ENCODE data around the gene DNAAF3. TPM values are rescaled to one million over a fixed set of nuclear protein-coding genes. Genes with fewer than 3 reads are reported as not detected.
A peak's percentile ranks its signal among the peaks of the same experiment; 100 is the strongest.

The DNAAF3 gene
- polyA plus RNA-seq, 1 of the 3 experiments (the other 2 are of a cell fraction): 2.4 TPM

DNA sequence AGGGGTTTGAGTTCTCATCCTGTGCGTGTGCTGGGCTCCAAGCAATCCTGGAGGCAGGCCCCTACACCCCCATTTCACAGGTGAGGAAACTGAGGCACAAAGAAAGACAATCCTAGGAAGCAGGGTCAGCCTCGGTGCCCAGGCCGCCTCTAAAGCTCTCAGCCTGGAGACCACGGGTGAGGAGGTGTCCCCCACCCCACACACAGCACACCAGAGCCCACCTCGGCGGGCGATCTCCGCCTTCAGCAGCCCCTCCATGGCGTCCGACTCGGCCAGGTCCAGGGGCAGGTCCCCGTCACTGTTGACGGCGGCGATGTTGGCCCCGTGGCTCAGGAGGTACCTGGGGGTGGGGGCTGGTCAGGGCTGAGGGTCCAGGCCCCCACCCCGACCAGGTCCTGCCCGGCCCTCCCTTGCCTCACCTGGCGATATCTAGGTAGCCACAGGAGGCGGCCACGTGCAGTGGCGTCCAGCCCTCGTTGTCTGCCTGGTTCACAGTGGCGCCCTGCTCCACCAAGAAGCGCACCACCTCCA lies 54.1 kb downstream of the DNAAF3 start:
- H3K4me1 ChIP-seq (ENCODE audit: control insufficient read depth in 1 of 2, insufficient read depth in 2 of 2, low read depth in 1 of 2, low read length in 1 of 2): peaks cover 9 to 24% of the 10 kb centered on the region in 2 experiments; a peak in 3 of 4 replicates
- H3K27me3 ChIP-seq (ENCODE audit: insufficient read depth): no peaks in the 10 kb centered on the region
- peaks cover 5% of the 10 kb centered on the region for H3F3A ChIP-seq (replicated peaks; ENCODE audit: insufficient read depth)
- no peak overlapping the region for H2AFZ ChIP-seq (ENCODE audit: low read depth)
- TF ChIP-seq EP300 (IDR thresholded peaks at IDR 0.05; ENCODE audit: borderline replicate concordance in 1 of 2, low read depth in 1 of 2, low read length in 1 of 2): no peak
- TF ChIP-seq CHD2 (IDR thresholded peaks at IDR 0.05; ENCODE audit: low read length, partially characterized antibody): no peak
- TF ChIP-seq, protein P1, sequence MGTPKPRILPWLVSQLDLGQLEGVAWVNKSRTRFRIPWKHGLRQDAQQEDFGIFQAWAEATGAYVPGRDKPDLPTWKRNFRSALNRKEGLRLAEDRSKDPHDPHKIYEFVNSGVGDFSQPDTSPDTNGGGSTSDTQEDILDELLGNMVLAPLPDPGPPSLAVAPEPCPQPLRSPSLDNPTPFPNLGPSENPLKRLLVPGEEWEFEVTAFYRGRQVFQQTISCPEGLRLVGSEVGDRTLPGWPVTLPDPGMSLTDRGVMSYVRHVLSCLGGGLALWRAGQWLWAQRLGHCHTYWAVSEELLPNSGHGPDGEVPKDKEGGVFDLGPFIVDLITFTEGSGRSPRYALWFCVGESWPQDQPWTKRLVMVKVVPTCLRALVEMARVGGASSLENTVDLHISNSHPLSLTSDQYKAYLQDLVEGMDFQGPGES (IDR thresholded peaks at IDR 0.05; ENCODE audit: low read depth, low read length): no peak
- TF ChIP-seq, protein P2, sequence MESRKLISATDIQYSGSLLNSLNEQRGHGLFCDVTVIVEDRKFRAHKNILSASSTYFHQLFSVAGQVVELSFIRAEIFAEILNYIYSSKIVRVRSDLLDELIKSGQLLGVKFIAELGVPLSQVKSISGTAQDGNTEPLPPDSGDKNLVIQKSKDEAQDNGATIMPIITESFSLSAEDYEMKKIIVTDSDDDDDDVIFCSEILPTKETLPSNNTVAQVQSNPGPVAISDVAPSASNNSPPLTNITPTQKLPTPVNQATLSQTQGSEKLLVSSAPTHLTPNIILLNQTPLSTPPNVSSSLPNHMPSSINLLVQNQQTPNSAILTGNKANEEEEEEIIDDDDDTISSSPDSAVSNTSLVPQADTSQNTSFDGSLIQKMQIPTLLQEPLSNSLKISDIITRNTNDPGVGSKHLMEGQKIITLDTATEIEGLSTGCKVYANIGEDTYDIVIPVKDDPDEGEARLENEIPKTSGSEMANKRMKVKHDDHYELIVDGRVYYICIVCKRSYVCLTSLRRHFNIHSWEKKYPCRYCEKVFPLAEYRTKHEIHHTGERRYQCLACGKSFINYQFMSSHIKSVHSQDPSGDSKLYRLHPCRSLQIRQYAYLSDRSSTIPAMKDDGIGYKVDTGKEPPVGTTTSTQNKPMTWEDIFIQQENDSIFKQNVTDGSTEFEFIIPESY (IDR thresholded peaks at IDR 0.05; ENCODE audit: borderline replicate concordance, low read depth): no peak
- TF ChIP-seq FOXJ3 (CRISPR knock-in tag; IDR thresholded peaks at IDR 0.05): no peak
- TF ChIP-seq MEF2A (IDR thresholded peaks at IDR 0.05; ENCODE audit: borderline replicate concordance, low read depth): no peak
- no peak for TF ChIP-seq SMC3 (IDR thresholded peaks at IDR 0.05; ENCODE audit: low read depth, low read length)
- H3K9me3 ChIP-seq: no peaks in the 10 kb centered on the region
- POLR2A ChIA-PET: no interaction called here
- H3K27ac ChIP-seq (ENCODE audit: low read depth in 2 of 2, low read length in 1 of 2): peak overlapping the region in 1 of 2 experiments; percentile 66; a peak in 1 of 4 replicates
- no peak overlapping the region for H3K4me2 ChIP-seq
- peak; percentile 7 for DNase-seq
- WGBS (ENCODE audit: low lambda C conversion rate): 95% methylated on average over 11 of the region's 25 CpGs
- CTCF ChIA-PET: interaction anchor here (1.0 kb wide), 1 partner anchor 23 kb away, joined by 5 read pairs; no protein-coding TSS in a partner anchor
- H3K9me2 ChIP-seq: no peaks in the 10 kb centered on the region
- H3K4me3 ChIP-seq (ENCODE audit: low read depth in 2 of 2, low read length in 1 of 2): no peak overlapping the region
- H3K79me2 ChIP-seq (ENCODE audit: insufficient read depth): peaks cover 76% of the 10 kb centered on the region
- peaks cover 56% of the 10 kb centered on the region for H4K20me1 ChIP-seq (ENCODE audit: insufficient read depth)
- H3K36me3 ChIP-seq (replicated peaks in 1 of 2; ENCODE audit: control insufficient read depth in 1 of 2, insufficient read depth in 2 of 2, low read length in 1 of 2): peaks cover 3 to 13% of the 10 kb centered on the region in 2 experiments
- H3K9ac ChIP-seq: no peak overlapping the region

DNA sequence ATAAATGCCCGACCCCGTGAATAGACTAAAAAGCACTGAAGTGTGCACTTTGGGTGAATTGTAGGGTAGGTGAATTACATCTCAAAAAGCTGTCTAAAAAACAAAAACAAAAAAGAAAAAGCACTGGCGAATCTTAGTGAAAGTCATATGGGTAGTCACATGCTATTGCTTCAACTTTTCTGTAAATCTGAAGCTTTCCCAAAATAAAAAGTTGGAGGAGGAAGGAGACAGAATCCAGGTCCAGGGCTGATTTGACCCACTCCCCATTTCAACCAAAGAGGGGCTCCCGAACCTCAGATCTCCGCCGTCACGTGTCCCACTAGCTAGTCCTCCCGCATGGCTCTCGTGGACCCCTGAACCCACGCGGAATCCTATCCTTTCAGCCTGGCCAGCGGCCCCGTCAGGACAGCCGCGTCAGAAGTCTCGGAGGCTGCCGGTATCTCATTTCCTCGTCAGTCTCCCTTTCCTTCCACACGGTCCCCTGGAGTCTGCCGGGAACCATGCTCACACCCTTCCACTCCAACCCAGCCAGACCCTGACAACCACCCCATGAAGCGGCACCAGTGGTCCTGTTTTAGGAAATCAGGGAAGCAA lies 55.1 kb downstream of the DNAAF3 start:
- Histone ChIP-seq H3K36me3 (replicated peaks in 1 of 2; ENCODE audit: control insufficient read depth in 1 of 2, insufficient read depth in 2 of 2, low read length in 1 of 2) (peaks cover 3 to 13% of the 10 kb centered on the region in 2 experiments), H3K79me2 (ENCODE audit: insufficient read depth) (peaks cover 77% of the 10 kb centered on the region), H4K20me1 (ENCODE audit: insufficient read depth) (peaks cover 59% of the 10 kb centered on the region), H3F3A (replicated peaks; ENCODE audit: insufficient read depth) (peaks cover 1% of the 10 kb centered on the region), H3K27ac (ENCODE audit: low read depth in 2 of 2, low read length in 1 of 2) (no peak overlapping the region), H3K4me1 (ENCODE audit: control insufficient read depth in 1 of 2, insufficient read depth in 2 of 2, low read depth in 1 of 2, low read length in 1 of 2) (peaks cover 9 to 24% of the 10 kb centered on the region in 2 experiments; a peak in 3 of 4 replicates), H3K27me3 (ENCODE audit: insufficient read depth) (no peaks in the 10 kb centered on the region), H3K9me2 (no peaks in the 10 kb centered on the region), H3K4me2 (no peak overlapping the region), H3K4me3 (ENCODE audit: low read depth in 2 of 2, low read length in 1 of 2) (no peak overlapping the region), H2AFZ (ENCODE audit: low read depth) (no peak overlapping the region), H3K9me3 (no peaks in the 10 kb centered on the region), H3K9ac (no peak overlapping the region)
- WGBS (ENCODE audit: low lambda C conversion rate): 94% methylated on average over 21 of the region's 21 CpGs
- CTCF ChIA-PET: interaction anchor here (1.0 kb wide), 2 partner anchors 14 to 22 kb away, joined by 4 to 5 read pairs; no protein-coding TSS in a partner anchor
- TF ChIP-seq GATA2 (CRISPR knock-in tag; IDR thresholded peaks at IDR 0.05) (no peak), GABPA (IDR thresholded peaks at IDR 0.05; ENCODE audit: low read depth) (no peak), SIN3A (IDR thresholded peaks at IDR 0.05; ENCODE audit: borderline replicate concordance, low read depth, low read length) (no peak), JUND (IDR thresholded peaks at IDR 0.05) (no peak), EP300 (IDR thresholded peaks at IDR 0.05; ENCODE audit: borderline replicate concordance in 1 of 2, low read depth in 1 of 2, low read length in 1 of 2) (no peak), MEF2A (IDR thresholded peaks at IDR 0.05; ENCODE audit: borderline replicate concordance, low read depth) (no peak), EZH2phosphoT487 (IDR thresholded peaks at IDR 0.05; ENCODE audit: borderline replicate concordance, low read depth) (no peak), FOXM1 (IDR thresholded peaks at IDR 0.05; ENCODE audit: low read depth) (no peak), SMC3 (IDR thresholded peaks at IDR 0.05; ENCODE audit: low read depth, low read length) (no peak)
- TF ChIP-seq, protein P2 (IDR thresholded peaks at IDR 0.05; ENCODE audit: borderline replicate concordance, low read depth): no peak
- POLR2A ChIA-PET: no interaction called here
- peak; percentile 9 for DNase-seq
